Kidney epithelial cell (primary cell): Measurements from ENCODE around the gene GSTM2. TPM values are rescaled to one million over a fixed set of nuclear protein-coding genes. Genes with fewer than 3 reads are reported as not detected.

Experiments
- DNase-seq: peaks from one replicate; pipeline ENCODE4 v3.0.0-alpha.2; 2010; ENCODE audit warnings: low read depth
- H3K27me3 ChIP-seq: 2 replicates; pipeline ENCODE4 v1.6.0; 2011; ENCODE audit warnings: low read length; ENCODE audit not compliant: control insufficient read depth, insufficient read depth
- H3K36me3 ChIP-seq: 2 replicates; pipeline ENCODE4 v1.5.1; 2011; ENCODE audit warnings: low read length; ENCODE audit not compliant: control insufficient read depth, insufficient read depth
- H3K4me3 ChIP-seq: 2 replicates; pipeline ENCODE4 v1.5.1; 2011; ENCODE audit warnings: low read depth, mild to moderate bottlenecking, control low read depth, low read length
- total RNA-seq: library from RNA; depleted of rRNA; stranded (reverse); fragments of >200 nt; gene quantifications from 2 replicates; pipeline ENCODE4 v1.2.3, GENCODE V29; 2015
- TF ChIP-seq, protein P1 (sequence below): IDR thresholded peaks from 2 replicates; pipeline ENCODE4 v1.5.1; 2011; ENCODE audit warnings: mild to moderate bottlenecking, moderate library complexity, low read length, control low read depth, inconsistent platforms; ENCODE audit not compliant: insufficient read depth, poor library complexity, severe bottlenecking

The GSTM2 gene
- total RNA-seq, 1 donor from 2014 or later, result 3.8 TPM

DNA sequence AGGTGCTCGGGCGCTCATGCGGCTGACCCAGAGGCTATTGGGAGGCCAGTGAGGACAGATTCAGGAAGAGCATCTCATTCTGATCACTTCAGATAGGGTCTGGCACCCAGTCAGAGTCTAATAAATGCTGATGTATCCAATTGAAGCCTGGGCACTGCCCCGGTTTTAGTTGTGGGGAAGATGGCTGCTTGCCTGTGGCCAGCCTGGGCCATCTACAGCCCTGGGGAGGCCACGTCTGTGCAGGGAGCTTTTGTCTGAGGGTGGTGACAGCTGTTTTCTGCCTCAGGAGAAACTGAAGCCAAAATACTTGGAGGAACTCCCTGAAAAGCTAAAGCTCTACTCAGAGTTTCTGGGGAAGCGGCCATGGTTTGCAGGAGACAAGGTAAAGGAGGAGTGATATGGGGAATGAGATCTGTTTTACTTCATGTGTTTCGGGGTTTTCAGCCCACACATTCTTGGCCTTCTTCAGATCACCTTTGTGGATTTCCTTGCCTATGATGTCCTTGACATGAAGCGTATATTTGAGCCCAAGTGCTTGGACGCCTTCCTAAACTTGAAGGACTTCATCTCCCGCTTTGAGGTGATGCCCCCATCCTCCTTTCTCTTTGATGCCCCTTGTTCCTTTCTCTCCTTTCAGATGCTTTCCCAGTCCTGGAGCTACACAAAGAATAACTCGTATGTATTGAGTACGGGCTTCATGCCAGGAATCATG lies 47.0 kb downstream of the GSTM2 start:
- TF ChIP-seq, protein P1, sequence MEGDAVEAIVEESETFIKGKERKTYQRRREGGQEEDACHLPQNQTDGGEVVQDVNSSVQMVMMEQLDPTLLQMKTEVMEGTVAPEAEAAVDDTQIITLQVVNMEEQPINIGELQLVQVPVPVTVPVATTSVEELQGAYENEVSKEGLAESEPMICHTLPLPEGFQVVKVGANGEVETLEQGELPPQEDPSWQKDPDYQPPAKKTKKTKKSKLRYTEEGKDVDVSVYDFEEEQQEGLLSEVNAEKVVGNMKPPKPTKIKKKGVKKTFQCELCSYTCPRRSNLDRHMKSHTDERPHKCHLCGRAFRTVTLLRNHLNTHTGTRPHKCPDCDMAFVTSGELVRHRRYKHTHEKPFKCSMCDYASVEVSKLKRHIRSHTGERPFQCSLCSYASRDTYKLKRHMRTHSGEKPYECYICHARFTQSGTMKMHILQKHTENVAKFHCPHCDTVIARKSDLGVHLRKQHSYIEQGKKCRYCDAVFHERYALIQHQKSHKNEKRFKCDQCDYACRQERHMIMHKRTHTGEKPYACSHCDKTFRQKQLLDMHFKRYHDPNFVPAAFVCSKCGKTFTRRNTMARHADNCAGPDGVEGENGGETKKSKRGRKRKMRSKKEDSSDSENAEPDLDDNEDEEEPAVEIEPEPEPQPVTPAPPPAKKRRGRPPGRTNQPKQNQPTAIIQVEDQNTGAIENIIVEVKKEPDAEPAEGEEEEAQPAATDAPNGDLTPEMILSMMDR, result no peak
- DNase-seq, result no peak
- Histone ChIP-seq H3K27me3 (peaks cover 3% of the 10 kb centered on the region), H3K36me3 (no peaks in the 10 kb centered on the region), H3K4me3 (no peak overlapping the region)

DNA sequence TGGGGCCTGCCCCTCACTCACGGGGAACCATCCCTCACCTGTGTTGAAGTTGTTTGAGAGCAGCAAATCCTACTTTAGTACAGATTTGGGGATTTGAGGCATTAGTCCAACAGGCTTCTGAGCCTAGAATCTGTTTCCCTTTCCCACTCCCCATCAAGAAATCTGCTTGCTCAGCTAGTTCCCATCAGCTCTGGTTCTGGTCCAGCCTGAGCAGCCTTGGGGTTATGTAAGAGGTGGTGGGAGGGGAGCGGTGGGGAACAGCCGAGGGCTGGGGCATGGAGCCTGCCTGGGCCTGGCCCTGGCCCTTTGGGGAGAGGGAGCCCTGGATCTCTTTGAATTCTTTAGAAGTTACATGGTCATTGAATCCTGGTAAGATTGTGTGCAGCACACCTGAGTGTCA lies 48.3 kb downstream of the GSTM2 start:
- no peaks in the 10 kb centered on the region for H3K36me3 ChIP-seq
- TF ChIP-seq, protein P1, result no peak
- no peak for DNase-seq
- H3K4me3 ChIP-seq, result no peak overlapping the region
- peaks cover 3% of the 10 kb centered on the region for H3K27me3 ChIP-seq

DNA sequence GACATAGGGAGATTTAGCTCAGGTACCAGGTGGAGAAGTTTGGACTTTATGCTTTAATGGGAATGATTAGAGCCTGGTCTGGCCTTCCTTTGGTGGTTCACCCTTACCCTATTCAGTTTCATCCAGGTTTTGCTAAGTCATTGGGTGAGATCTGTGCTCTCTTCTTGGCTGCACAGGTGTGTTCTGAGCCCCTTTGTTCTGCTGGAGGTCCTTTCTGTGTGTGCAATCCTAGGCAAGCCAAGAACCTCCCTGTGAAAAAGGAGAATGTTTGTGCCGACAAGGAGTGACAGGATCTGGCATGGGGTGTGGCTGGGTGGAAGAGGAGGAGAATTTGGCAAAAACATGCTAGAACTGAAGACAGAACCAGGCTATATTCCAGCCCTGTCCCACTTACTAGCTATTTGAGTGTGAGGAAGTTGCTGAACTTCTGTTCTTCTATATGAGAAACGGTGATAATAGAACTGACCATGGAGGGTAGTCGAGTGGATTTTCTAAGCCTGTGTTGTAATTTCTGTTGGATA lies 48.8 kb downstream of the GSTM2 start:
- Histone ChIP-seq H3K27me3 (peaks cover 3% of the 10 kb centered on the region), H3K36me3 (no peaks in the 10 kb centered on the region), H3K4me3 (no peak overlapping the region)
- TF ChIP-seq, protein P1, result no peak
- no peak for DNase-seq

DNA sequence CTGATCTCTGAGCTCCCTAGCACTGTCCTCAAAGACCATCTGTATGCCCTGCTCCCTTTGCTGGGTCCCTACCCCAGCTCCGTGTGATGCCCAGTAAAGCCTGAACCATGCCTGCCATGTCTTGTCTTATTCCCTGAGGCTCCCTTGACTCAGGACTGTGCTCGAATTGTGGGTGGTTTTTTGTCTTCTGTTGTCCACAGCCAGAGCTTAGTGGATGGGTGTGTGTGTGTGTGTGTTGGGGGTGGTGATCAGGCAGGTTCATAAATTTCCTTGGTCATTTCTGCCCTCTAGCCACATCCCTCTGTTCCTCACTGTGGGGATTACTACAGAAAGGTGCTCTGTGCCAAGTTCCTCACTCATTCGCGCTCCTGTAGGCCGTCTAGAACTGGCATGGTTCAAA lies 49.9 kb downstream of the GSTM2 start:
- no peaks in the 10 kb centered on the region for H3K27me3 ChIP-seq
- H3K4me3 ChIP-seq, result no peak overlapping the region
- TF ChIP-seq, protein P1, result no peak
- H3K36me3 ChIP-seq, result no peaks in the 10 kb centered on the region
- no peak for DNase-seq

DNA sequence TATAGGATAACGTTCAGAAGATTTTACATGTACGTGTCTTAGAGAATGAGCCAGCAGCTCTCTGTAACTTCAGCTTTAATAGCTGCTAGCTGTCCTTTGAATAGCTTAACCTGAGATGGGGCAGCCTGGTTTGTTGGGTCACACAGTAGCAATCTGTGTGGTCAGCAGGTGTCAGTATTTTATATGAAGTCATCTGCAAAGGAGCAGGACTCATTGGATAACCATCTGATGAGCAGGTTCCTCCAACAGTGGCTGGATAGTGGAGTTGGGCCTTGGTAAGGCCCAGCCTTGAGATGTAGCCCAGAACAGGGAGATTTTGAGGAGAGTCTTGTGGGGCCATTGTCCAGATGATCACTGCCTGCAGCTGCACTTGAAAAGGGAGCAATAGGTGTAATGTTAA lies 50.6 kb downstream of the GSTM2 start:
- no peaks in the 10 kb centered on the region for H3K36me3 ChIP-seq
- TF ChIP-seq, protein P1, result peak; percentile 5
- H3K4me3 ChIP-seq, result no peak overlapping the region
- no peaks in the 10 kb centered on the region for H3K27me3 ChIP-seq
- DNase-seq, result no peak

DNA sequence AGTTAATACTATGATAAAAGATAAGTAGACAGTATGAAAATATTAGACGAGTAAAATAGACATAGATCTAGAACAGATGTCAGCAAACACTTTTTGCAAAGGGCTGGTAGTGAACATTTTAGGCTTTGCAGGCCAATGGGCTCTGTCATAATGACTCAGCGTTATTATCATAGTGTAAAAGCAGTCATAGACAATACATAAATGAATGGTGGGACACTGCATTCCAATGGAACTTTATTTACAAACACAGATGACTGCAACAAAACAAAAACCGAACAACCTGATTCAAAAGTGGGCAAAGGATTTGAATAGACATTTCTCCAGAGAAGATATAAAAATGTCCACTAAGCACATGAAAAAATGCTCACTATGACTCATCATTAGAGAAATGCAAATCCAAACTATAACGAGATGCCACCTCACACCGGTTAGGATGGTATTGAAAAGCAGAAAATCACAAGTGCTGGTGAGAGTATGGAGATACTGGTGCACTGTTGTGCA lies 51.5 kb downstream of the GSTM2 start:
- Histone ChIP-seq H3K36me3 (no peaks in the 10 kb centered on the region), H3K27me3 (no peaks in the 10 kb centered on the region), H3K4me3 (no peak overlapping the region)
- TF ChIP-seq, protein P1, result no peak
- no peak for DNase-seq
